Measurements from ENCODE around the gene ZBTB48.

Gene ZBTB48

GRCh38 chr1:6614019-6614928 lies 34.5 kb downstream of the ZBTB48 start:
- DNase-seq, result peak; percentile 73

GRCh38 chr1:6614929-6615785 lies 35.4 kb downstream of the ZBTB48 start:
- no peak for DNase-seq

- no peak for DNase-seq
These were observed 39.3 kb downstream of the ZBTB48 start for GRCh38 chr1:6619045-6619444.

GRCh38 chr1:6621429-6622391 lies 41.9 kb downstream of the ZBTB48 start:
- DNase-seq, result no peak

- DNase-seq, result no peak
These were observed 42.8 kb downstream of the ZBTB48 start for GRCh38 chr1:6622396-6623152.

GRCh38 chr1:6623269-6623965 lies 43.6 kb downstream of the ZBTB48 start:
- DNase-seq, result no peak

GRCh38 chr1:6624710-6625583 lies 45.2 kb downstream of the ZBTB48 start, which contains the start of gene THAP3:
TSS of gene THAP3 (plus strand) at chr1:6624868. CDS start at chr1:6625219, 351 bp downstream.
- peak; percentile 93 for DNase-seq

- DNase-seq, result peak; percentile 43
These were observed 45.9 kb downstream of the ZBTB48 start for GRCh38 chr1:6625584-6626149.

GRCh38 chr1:6627031-6627430 lies 47.2 kb downstream of the ZBTB48 start:
- DNase-seq, result no peak

- DNase-seq, result no peak
These were observed 48.2 kb downstream of the ZBTB48 start for GRCh38 chr1:6627841-6628545.

GRCh38 chr1:6628971-6629479 lies 49.2 kb downstream of the ZBTB48 start:
- DNase-seq, result no peak

GRCh38 chr1:6630027-6630426 lies 50.2 kb downstream of the ZBTB48 start:
- no peak for DNase-seq

- no peak for DNase-seq
These were observed 51.3 kb downstream of the ZBTB48 start for GRCh38 chr1:6631058-6631457.

- DNase-seq, result no peak
These were observed 53.1 kb downstream of the ZBTB48 start for GRCh38 chr1:6632588-6633514.

- DNase-seq, result peak; percentile 63
These were observed 54.7 kb downstream of the ZBTB48 start for GRCh38 chr1:6634371-6635052.

GRCh38 chr1:6635161-6635909 lies 55.5 kb downstream of the ZBTB48 start:
- no peak for DNase-seq

All from stimulated activated CD8-positive, alpha-beta memory T cell treated with anti-CD3 and anti-CD28 coated beads, Interleukin-4, amount 100 ng/mL, for 48 hours (primary cell).